PC-3 (cell line): ENCODE measurements around the gene BMP7.

Experiments used
- CTCF ChIP-seq: fragments of 300-600 bp; sonication (generic); conservative IDR thresholded peaks from 2 replicates; pipeline ENCODE4 v1.5.1; 2017; ENCODE audit warnings: antibody characterized with exemption, low read depth, mild to moderate bottlenecking, low read length
- EZH2 ChIP-seq: fragments of 300-600 bp; sonication (generic); IDR thresholded peaks from one replicate; pipeline ENCODE4 v1.6.1; 2017; ENCODE audit warnings: antibody characterized with exemption, mild to moderate bottlenecking, low read length; ENCODE audit not compliant: unreplicated experiment

GRCh38 chr20:57156011-57156729 is 110.3 kb downstream of the BMP7 start:
- no peak for TF ChIP-seq CTCF
- TF ChIP-seq EZH2: no peak
